Right lobe of liver (tissue), 4 donors: ENCODE data around the gene PRKN.

Experiments
- CTCF ChIP-seq, 4 donors: fragments of 200-600 bp in 3 of 4; fragments of 450-650 bp in 1 of 4; IDR thresholded peaks; one replicate each; pipeline versions ENCODE4 v1.5.1 to v1.8.0; 2016 to 2022; ENCODE audit warnings: antibody characterized with exemption in 4 of 4, mild to moderate bottlenecking in 2 of 4
- POLR2A ChIP-seq: fragments of 450-650 bp; IDR thresholded peaks from one replicate; pipeline ENCODE4 v1.6.1; 2017; ENCODE audit warnings: antibody characterized with exemption, mild to moderate bottlenecking
- donor health status: DM: no; HTN: no; CAD: no.
- donor health status: DM: no; HTN: no; CAD: no.
- donor health status: DM: no; HTN: yes; CAD: no.

GRCh38 chr6:161941565-161941964 lies 786.0 kb downstream of the PRKN start:
- TF ChIP-seq CTCF (IDR thresholded peaks at IDR 0.05) = no peak
- no peak for TF ChIP-seq POLR2A
